Left lobe of liver (tissue), 2 donors: ENCODE results near the gene CDK15. TPM values are rescaled to one million over a fixed set of nuclear protein-coding genes. Genes with fewer than 3 reads are reported as not detected.
A peak's percentile ranks its signal among the peaks of the same experiment; 100 is the strongest.

Experiments used
- ATAC-seq: fragments of 200-7000 bp; cut with Tn5 transposase; one replicate; pipeline ENCODE4 v1.9.1; 2020; ENCODE audit warnings: mild to moderate bottlenecking, moderate library complexity
- DNase-seq: peaks from one replicate; pipeline ENCODE4 v3.0.0-alpha.2; 2020; ENCODE audit warnings: low spot score
- total RNA-seq: library from RNA; stranded (reverse); gene quantifications from one replicate; pipeline ENCODE4 v1.2.1, GENCODE V29; 2021
- donor health status: DM: no; HTN: no; CAD: no; lungs with moderate emphysema.
- donor health status: DM: no; HTN: yes; CAD: no.

Gene CDK15
- total RNA-seq, 1 donor from 2014 or later = 0.13 TPM

GRCh38 chr2:201859949-201860348, 53.6 kb downstream of the CDK15 start:
- ATAC-seq = no peak
- DNase-seq = no peak

DNA sequence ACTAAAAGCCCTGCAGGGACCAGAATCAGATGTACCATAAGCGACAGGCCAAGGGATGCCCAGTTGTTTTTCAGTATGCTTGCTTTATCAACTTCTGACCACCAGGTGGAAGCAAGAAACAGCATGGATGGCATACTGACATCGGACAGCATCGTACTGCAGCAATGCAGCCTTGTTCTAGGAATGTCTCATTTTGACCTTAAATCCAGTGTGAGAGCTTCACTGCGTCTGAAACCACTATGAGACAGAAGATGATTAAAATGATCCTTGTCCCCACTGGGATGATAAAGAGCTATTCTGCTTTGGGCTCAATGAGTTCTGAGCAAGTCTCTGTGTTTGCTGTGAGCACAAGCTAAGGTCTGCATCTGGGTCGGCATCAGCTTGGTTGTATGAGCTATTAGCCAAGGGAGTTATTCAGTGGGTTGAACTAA, 54.3 kb downstream of the CDK15 start:
- DNase-seq = peak; percentile 50
- peak; percentile 99 for ATAC-seq

GRCh38 chr2:201862843-201863242, 56.5 kb downstream of the CDK15 start:
- DNase-seq (no peak), ATAC-seq (no peak)

DNA sequence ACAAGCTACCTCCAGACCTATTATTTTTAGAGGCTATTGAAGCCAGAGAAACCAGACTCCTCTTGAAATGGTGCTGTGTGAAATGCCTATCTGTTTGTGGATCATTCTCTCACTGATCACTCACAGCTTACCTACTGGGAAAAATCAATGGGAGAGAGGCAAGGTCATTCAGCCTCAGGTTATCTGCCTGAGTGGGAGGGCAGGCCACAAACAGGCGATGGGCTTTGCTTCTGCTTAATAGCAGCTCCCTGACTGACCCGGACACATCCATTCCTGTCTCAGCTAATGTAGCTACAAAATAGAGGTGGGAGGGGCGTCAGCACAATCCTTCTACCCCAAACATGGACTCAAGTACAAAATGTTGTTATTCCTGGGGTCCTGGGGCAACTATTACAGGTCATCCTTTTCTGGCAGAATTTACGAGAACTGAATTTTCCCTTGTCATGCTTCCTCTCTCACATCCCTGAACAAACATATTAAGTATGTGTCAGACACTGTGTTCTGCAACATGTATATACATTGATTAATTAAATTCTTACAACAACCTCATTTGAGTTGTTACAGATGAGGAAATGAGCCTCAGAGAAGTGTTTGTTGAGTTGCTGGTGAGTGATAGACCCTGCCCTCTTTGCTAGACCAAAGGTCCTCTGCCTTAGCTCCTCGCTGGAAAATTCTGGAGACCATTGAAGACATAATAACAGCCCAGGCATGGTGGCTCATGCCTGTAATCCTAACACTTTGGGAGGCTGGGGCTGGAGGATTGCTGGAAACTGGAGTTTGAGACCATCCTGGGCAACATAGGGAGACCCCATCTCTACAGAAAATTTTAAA, 60.5 kb downstream of the CDK15 start:
- ATAC-seq = peak; percentile 74

DNA sequence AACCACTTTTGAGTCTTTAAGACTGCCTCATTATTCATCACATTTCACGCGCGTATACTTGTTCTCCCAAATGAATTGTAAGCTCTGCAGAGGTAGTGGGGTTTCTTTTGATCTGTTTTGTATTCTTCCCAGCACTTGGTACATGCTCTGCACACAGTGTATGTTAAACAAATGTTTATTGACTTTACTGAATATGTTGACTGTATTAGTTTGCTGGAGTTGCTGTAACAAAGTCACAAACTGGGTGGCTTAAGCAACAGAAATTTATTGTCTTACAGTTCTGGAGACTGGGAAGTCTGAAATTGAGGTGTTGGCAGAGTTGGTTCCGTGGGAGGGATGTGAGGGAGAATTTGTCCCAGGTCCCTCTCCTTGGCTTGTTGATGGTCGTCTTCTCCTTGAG, 65.1 kb downstream of the CDK15 start:
- ATAC-seq (no peak), DNase-seq (no peak)

More for the DNA sequence above, 60.5 kb downstream of the CDK15 start:
- DNase-seq = no peak

- ATAC-seq (no peak), DNase-seq (no peak)
Measured at GRCh38 chr2:201872591-201872990, 66.3 kb downstream of the CDK15 start.

DNA sequence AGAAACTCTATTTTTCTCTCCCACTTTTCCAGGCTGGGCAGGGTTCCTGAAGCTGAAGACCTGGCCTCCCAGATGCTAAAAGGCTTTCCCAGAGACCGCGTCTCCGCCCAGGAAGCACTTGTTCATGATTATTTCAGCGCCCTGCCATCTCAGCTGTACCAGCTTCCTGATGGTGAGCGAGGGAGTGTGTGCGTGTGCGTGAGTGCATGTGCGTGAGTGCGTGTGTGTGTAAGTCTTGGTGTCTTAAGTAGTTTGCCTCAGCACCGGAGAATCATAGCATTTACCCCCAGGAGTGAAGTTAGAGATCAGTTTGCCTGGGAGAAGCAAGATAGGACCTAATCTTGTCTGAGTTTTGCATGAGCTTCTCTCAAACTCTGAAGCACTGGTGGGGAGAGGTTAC, 73.7 kb downstream of the CDK15 start:
- DNase-seq (no peak), ATAC-seq (no peak)

GRCh38 chr2:201880579-201880978, 74.2 kb downstream of the CDK15 start:
- no peak for ATAC-seq
- no peak for DNase-seq

DNA sequence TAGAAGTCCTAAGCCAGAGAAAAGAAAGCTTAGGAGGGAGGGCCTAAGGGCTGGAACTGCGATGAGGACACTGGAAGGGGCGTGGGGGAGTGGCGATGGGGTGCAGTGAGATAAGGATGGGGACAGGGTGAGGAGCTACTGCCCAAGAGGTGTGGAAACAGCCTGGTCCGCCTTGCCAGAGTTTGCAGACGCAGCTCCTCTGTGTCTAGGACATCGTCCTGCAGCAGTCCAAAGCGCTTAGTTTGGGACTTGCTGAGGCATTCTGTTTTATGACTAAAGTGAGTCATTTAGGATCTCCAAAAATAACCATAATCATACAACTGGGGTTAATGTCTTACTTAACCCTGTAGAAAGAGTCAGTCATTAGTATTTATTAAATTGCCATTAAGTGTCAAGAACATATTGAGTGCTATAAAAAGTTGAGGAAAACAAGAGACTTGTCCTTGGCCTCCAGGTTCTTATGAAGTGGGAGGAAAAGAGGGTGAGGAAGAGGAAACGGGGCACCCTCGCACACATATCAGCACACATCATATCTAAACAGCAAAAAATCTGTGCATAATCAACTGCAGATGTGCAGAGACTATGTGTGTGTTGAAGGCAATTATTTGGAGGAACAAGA, 74.8 kb downstream of the CDK15 start:
- DNase-seq (no peak), ATAC-seq (no peak)

DNA sequence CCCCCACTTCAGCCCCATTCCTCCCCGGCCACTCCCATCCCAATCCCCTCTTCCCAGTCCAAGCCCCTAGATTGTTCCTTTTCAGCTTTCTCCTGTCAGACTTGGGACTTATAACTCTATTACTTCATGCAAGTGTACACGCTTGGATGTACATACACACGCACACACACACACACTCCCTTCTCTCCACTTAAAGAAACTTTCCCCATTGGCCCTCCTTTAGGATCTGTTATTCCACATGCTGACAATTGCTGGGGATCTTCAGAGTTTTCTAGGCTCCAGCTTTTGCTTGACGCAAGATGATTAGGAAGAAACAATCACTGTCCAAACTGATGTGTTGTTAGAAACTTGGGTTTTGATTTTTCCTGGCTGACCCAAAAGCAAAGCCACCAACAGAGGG, 75.4 kb downstream of the CDK15 start:
- ATAC-seq (no peak), DNase-seq (no peak)

DNA sequence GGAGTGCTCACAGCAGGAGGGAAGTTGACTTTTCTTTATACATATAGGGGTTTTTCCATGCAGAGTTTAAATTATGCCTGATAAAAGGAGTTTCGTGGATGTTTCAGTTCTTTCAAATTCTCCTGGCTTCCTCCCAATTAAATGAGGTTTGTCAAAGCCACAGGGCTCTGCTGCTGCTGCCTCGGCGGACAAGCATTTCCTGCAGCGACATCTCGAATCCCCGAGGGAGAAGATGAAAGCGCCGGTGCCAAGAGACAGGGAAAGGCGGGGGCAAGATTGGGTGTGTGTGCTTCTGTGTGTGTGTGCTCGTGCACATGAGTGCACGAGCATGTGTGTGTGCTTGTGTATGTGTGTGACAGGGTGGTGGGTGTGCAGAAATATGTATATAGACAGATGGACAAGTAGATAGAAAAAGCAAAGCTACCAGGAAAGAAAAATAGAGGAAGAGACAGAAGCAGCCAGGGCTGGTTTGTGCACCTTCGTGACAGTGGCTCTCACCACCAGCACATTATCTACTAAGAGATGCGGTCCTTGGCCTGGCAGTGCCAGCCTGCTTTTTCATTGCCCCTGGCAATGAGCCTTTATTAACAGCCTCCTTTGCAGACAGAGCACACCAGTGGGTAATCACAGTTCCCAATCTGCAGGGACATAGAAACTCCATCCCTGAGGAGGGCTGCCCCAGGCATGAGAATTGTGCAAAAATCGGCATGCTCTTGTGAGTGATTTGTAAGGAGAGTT, 76.2 kb downstream of the CDK15 start:
- no peak for ATAC-seq
- DNase-seq = no peak

GRCh38 chr2:201883606-201884369, 77.5 kb downstream of the CDK15 start:
- ATAC-seq (no peak), DNase-seq (no peak)

DNA sequence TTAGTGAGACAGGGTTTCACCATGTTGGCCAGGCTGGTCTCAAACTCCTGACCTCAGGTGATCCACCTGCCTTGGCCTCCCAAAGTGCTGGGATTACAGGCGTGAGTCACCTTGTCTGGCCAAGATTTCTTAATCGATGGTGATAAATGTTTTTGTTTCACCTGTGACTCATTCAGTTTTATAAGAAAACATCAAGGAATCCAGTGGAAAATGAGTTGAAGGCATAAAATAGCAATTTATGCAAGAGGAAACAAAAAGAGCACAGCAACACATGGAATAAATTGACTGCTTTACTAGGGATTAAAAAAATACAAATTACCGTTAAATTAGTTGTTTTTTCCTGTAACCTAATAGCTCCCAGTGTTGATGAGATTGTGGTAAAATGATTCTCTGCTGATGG, 80.2 kb downstream of the CDK15 start:
- ATAC-seq (no peak), DNase-seq (no peak)

DNA sequence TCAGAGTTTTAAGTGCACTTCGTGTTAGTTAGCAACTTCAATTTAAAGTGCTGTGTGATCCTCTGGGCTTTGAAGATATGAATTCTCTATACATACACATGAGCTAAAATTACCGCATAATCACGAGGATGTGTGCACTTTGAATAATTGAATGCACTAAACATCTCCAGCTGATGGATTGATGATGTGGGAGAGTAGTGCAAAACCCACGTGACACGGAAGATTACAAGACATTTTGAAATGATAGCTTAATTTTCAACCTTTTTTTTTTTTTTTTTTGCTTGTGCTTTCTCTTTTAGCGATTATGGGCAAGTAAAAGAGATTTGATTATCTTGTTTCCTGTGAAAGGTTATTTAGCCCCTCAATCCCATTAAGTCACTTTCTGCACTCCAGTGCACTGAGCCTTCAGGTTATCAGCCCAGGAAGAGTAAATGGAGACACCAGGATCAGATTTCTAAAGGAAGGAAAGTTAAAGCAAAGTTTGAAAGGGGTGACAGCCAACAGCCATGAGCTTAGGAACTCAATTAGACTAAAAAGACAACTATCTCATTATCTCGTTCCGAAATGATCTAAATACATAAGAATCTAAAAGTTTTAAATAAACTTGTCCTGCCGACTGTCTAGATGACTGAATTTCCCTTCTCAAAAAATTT, 81.6 kb downstream of the CDK15 start:
- no peak for DNase-seq
- ATAC-seq = no peak

GRCh38 chr2:201888426-201888800, 82.1 kb downstream of the CDK15 start:
- ATAC-seq = no peak
- no peak for DNase-seq

DNA sequence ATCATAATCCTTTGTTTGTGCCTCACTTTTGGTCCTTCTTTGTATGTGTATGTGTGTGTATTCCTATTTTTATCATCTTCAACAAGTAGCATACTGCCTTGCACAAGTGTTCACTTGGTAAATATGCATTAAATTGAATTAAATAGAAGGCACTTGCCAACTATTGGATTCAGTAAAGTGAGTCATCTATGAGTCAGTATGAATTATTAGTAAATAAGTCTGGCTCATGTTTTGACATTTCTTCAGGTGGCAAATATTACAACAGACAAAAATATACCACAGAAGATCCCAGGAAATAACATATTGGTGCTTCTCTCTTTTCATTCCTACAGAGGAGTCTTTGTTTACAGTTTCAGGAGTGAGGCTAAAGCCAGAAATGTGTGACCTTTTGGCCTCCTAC, 84.1 kb downstream of the CDK15 start:
- ATAC-seq (no peak), DNase-seq (no peak)

DNA sequence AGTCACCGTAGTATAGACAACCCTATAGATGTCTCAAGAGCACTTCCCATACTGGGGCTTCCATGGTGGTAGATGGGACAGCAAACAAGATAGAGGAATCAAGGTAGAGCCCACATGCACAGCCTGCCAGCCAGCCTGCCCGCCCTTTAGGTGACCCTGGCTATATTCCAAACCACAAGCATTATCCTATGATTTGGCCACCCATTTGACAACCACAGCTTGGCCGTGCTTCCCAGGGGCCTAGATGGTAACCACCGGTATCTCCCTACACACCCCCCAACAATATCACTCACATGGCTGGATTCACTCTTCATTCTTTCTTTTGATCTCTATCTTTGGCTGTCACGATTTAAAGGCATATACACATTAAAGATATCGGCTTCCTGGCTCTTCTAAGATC, 85.3 kb downstream of the CDK15 start:
- no peak for ATAC-seq
- DNase-seq = no peak

DNA sequence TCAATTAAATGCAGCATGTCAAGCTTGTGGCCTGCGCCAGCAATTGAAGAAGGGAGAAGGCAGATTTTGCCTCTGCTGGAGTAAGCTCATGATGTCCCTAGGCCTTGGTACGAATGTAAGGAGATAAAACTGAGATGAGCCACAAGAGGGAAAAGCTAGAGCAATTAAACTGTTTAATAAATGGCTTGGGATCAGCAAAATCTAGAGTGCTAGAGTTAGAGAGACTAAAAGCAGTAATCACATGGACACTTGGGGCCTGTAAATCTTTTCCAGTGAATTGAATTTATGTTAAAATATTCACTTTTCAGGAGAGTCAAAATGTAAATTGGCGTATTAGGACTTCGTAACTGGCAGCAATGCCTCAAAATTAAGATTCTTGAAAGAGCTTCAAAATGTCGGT, 86.2 kb downstream of the CDK15 start:
- no peak for DNase-seq

DNA sequence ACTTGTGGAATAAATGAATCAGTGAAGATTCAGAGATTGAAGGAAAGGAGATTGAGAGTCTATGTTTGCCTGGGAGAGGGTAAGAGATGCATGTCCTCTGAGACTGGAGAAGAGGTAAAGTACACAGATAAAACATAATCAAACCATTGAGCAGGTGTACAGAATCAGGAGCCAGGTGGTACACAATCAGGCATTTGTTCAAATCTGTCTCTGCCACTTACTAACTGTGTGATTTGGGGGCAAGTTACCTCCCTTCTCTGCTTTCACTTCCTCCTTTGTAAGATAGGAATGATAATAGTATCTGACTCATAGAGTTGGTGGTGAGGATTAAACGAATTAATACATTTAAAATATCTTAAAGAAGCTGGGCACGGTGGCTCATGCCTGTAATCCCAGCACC, 94.0 kb downstream of the CDK15 start:
- no peak for DNase-seq
- ATAC-seq = no peak

More for the DNA sequence above, 86.2 kb downstream of the CDK15 start:
- ATAC-seq = no peak

GRCh38 chr2:201901786-201902185, 95.4 kb downstream of the CDK15 start:
- ATAC-seq = no peak

More at GRCh38 chr2:201901786-201902185, 95.4 kb downstream of the CDK15 start:
- DNase-seq = no peak
